ENCODE data around the gene ANKRD13A. TPM values are rescaled to one million over a fixed set of nuclear protein-coding genes. Genes with fewer than 3 reads are reported as not detected.
A peak's percentile ranks its signal among the peaks of the same experiment; 100 is the strongest.

Gene ANKRD13A
- total and polyA plus RNA-seq, 2 of the 13 experiments (the other 11 are each of a cell fraction or from before 2014, with no cell fraction given), result 34.1 to 41.6 TPM

DNA sequence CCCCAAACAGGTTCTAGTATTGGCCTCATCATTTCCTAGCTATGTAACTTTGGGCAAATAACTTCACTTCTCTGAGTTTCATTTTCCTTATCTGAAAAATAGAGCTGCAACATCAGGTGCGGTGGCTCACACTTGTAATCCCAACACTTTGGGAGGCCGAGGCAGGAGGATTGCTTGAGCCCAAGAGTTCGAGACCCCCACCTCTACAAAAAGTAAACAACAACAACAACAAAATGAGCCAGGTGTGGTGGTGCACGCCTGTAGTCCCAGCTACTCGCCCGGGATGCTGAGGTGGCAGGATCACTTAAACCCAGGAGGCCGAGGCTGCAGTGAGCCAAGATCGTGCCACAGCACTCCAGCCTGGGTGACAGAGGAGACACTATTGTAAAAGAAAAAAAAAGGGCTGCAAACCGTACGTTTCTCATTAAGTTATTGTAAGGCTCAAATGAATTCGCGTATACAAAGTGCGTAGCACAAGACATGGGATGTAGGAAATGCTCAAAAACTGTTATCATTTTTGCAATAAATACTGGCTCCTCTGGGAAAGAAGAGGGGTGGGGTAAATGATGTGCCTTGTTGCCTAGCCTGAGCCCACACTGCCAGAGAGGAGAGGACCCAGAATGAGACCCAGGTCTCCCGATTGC, 48.2 kb downstream of the ANKRD13A start:
- FAIRE-seq (no peak), ATAC-seq (peak; percentile 35), DNase-seq (ENCODE audit: low spot score) (no peak)
- peak overlapping the region; percentile 82 for H3K9ac ChIP-seq (ENCODE audit: insufficient read depth, low read depth, low read length)
- intact Hi-C loops (cut with micrococcal nuclease; ENCODE audit: unreplicated experiment), result no loop called here
- H3K4me1 ChIP-seq (ENCODE audit: insufficient read depth, low read length), result peaks cover 39% of the 10 kb centered on the region
- peak overlapping the region; percentile 73 to 90 (median 89) for H3K4me3 ChIP-seq (replicated peaks in 1 of 3; ENCODE audit: insufficient read depth in 1 of 3, low read depth in 2 of 3, low read length in 3 of 3)
- H3K79me2 ChIP-seq (ENCODE audit: insufficient read depth, low read length), result peaks cover 25% of the 10 kb centered on the region
- TF ChIP-seq ZNF547 (CRISPR knock-in tag; IDR thresholded peaks at IDR 0.05) (peak; percentile 8; the same call in 1 of the 2 replicates), DNMT3B (CRISPR knock-in tag; conservative IDR thresholded peaks at IDR 0.05) (no peak)
- TF ChIP-seq, protein P1, sequence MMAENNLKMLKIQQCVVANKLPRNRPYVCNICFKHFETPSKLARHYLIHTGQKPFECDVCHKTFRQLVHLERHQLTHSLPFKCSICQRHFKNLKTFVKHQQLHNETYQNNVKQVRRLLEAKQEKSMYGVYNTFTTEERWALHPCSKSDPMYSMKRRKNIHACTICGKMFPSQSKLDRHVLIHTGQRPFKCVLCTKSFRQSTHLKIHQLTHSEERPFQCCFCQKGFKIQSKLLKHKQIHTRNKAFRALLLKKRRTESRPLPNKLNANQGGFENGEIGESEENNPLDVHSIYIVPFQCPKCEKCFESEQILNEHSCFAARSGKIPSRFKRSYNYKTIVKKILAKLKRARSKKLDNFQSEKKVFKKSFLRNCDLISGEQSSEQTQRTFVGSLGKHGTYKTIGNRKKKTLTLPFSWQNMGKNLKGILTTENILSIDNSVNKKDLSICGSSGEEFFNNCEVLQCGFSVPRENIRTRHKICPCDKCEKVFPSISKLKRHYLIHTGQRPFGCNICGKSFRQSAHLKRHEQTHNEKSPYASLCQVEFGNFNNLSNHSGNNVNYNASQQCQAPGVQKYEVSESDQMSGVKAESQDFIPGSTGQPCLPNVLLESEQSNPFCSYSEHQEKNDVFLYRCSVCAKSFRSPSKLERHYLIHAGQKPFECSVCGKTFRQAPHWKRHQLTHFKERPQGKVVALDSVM (CRISPR knock-in tag; IDR thresholded peaks at IDR 0.05), result peak; percentile 66
- H3K4me2 ChIP-seq (ENCODE audit: low read depth, low read length), result peak overlapping the region; percentile 83
- POLR2A ChIA-PET, result interaction anchor here (0.7 to 2.1 kb wide), 9 partner anchors 12 to 48 kb away, joined by 3 to 12 read pairs (median 4); partner anchors contain the start of gene ANKRD13A
- no peaks in the 10 kb centered on the region for H4K20me1 ChIP-seq (ENCODE audit: insufficient read depth, low read length)
- H3K27me3 ChIP-seq (ENCODE audit: control insufficient read depth in 1 of 2, insufficient read depth in 2 of 2, low read length in 2 of 2), result no peaks in the 10 kb centered on the region
- H2AFZ ChIP-seq (ENCODE audit: low read length), result no peak overlapping the region
- no peaks in the 10 kb centered on the region for H3K9me3 ChIP-seq (ENCODE audit: low read length)
- peaks cover 0 to 2% of the 10 kb centered on the region in 2 experiments; a peak in 2 of 5 replicates for H3K36me3 ChIP-seq (replicated peaks in 1 of 2; ENCODE audit: control insufficient read depth in 1 of 2, insufficient read depth in 2 of 2, low read length in 2 of 2)
- BruUV-seq (replicated peaks), result no TSS peak
- CTCF ChIA-PET (ENCODE audit: low intra/inter-chr PET ratio, low total read pairs), result no interaction called here
- in situ Hi-C loops (cut with HindIII; ENCODE audit: extremely low pct_ligation_motif_present, low pct_unique_long_range_greater_than_20kb), result no loop called here
- WGBS (ENCODE audit: low lambda C conversion rate), result 13% methylated on average over 14 of the region's 14 CpGs
- peak overlapping the region; percentile 77 for H3K27ac ChIP-seq (ENCODE audit: extremely low read length, insufficient read depth, low read length)

Data from HepG2 (cell line).